ENCODE measurements around the gene GALNT13.

- no peak for TF ChIP-seq CTCF (conservative IDR thresholded peaks at IDR 0.05; ENCODE audit: low read length)
- no peak for TF ChIP-seq EZH2phosphoT487 (IDR thresholded peaks at IDR 0.05; ENCODE audit: borderline replicate concordance)
Observed at GRCh38 chr2:154143105-154143504, 271.4 kb downstream of the GALNT13 start.
